Neural cell (in vitro differentiated cells): ENCODE results near the gene GNPTAB. TPM values are rescaled to one million over a fixed set of nuclear protein-coding genes. Genes with fewer than 3 reads are reported as not detected.

Experiments
- H2AFZ ChIP-seq: fragments of 200-600, 300-800 bp; sonication (generic), shearing (Covaris generic); 2 replicates; pipeline ENCODE4 v1.6.0; 2014; ENCODE audit warnings: low read depth, mild to moderate bottlenecking, antibody characterized with exemption, low read length, moderate library complexity
- H3F3A ChIP-seq: fragments of 200-600 bp; shearing (Covaris generic); 2 replicates; pipeline ENCODE4 v1.6.1; 2016; ENCODE audit warnings: mild to moderate bottlenecking, moderate library complexity, mixed read lengths, antibody characterized with exemption, low read length; ENCODE audit not compliant: insufficient read depth, poor library complexity, severe bottlenecking
- H3K27ac ChIP-seq: fragments of 200-600, 300-800 bp; sonication (generic), shearing (Covaris generic); 2 replicates; pipeline ENCODE4 v1.5.1; 2014; ENCODE audit warnings: mild to moderate bottlenecking, low read length, moderate library complexity
- H3K27me3 ChIP-seq: fragments of 300-800, 200-600 bp; sonication (generic), shearing (Covaris generic); 2 replicates; pipeline ENCODE4 v1.6.0; 2014; ENCODE audit warnings: mild to moderate bottlenecking, low read depth, low read length, moderate library complexity; ENCODE audit not compliant: insufficient read depth
- H3K36me3 ChIP-seq: fragments of 300-800, 200-600 bp; sonication (generic), shearing (Covaris generic); 2 replicates; pipeline ENCODE4 v1.5.1; 2014; ENCODE audit warnings: mild to moderate bottlenecking, antibody characterized with exemption, low read length, moderate library complexity; ENCODE audit not compliant: insufficient read depth
- H3K4me2 ChIP-seq: fragments of 300-800, 200-600 bp; sonication (generic), shearing (Covaris generic); 2 replicates; pipeline ENCODE4 v1.6.0; 2014; ENCODE audit warnings: mild to moderate bottlenecking, low read length
- H3K4me3 ChIP-seq: fragments of 300-800, 200-600 bp; sonication (generic), shearing (Covaris generic); 2 replicates; pipeline ENCODE4 v1.5.1; 2014; ENCODE audit warnings: mild to moderate bottlenecking, low read length, moderate library complexity
- H3K79me2 ChIP-seq: fragments of 200-600 bp; shearing (Covaris generic); replicated peaks from 2 replicates; pipeline ENCODE4 v1.6.0; 2014; ENCODE audit warnings: mild to moderate bottlenecking, low read length, moderate library complexity; ENCODE audit not compliant: insufficient read depth
- H3K9ac ChIP-seq: fragments of 300-800, 200-600 bp; sonication (generic), shearing (Covaris generic); 2 replicates; pipeline ENCODE4 v1.6.1; 2016; ENCODE audit warnings: mild to moderate bottlenecking, low read length, mixed read lengths
- H3K9me2 ChIP-seq: fragments of 200-600 bp; shearing (Covaris generic); 2 replicates; pipeline ENCODE4 v1.6.1; 2016; ENCODE audit warnings: mild to moderate bottlenecking, low read length, mixed read lengths; ENCODE audit not compliant: insufficient read depth
- H3K9me3 ChIP-seq: fragments of 200-600, 300-800 bp; sonication (generic), shearing (Covaris generic); 2 replicates; pipeline ENCODE4 v1.6.1; 2016; ENCODE audit warnings: mild to moderate bottlenecking, mixed run types, low read length, moderate library complexity, mixed read lengths
- H4K20me1 ChIP-seq: fragments of 200-600 bp; shearing (Covaris generic); 2 replicates; pipeline ENCODE4 v1.6.1; 2016; ENCODE audit warnings: mild to moderate bottlenecking, mixed run types; ENCODE audit not compliant: insufficient read depth
- CTCF ChIP-seq: fragments of 450-650 bp; IDR thresholded peaks from 2 replicates; pipeline ENCODE4 v1.5.1; 2014; ENCODE audit warnings: antibody characterized with exemption, mild to moderate bottlenecking, moderate library complexity; ENCODE audit not compliant: poor library complexity, severe bottlenecking
- EP300 ChIP-seq: fragments of 450-650 bp; conservative IDR thresholded peaks from 2 replicates; pipeline ENCODE4 v1.6.1; 2014; ENCODE audit warnings: antibody characterized with exemption, mild to moderate bottlenecking, moderate library complexity; ENCODE audit not compliant: poor library complexity, severe bottlenecking
- EZH2 ChIP-seq: fragments of 200-600, 300-800 bp; shearing (Covaris generic), sonication (generic); IDR thresholded peaks from 2 replicates; pipeline ENCODE4 v1.6.1; 2014; ENCODE audit warnings: antibody characterized with exemption, low read length, borderline replicate concordance, mild to moderate bottlenecking; ENCODE audit not compliant: insufficient read depth, poor library complexity, severe bottlenecking
- MXI1 ChIP-seq: fragments of 450-650 bp; conservative IDR thresholded peaks from 2 replicates; pipeline ENCODE4 v1.6.1; 2014; ENCODE audit warnings: antibody characterized with exemption, mild to moderate bottlenecking; ENCODE audit not compliant: poor library complexity, severe bottlenecking
- POLR2AphosphoS5 ChIP-seq: IDR thresholded peaks from 2 replicates; pipeline ENCODE4 v1.6.1; 2012
- RAD21 ChIP-seq: fragments of 450-650 bp; conservative IDR thresholded peaks from 2 replicates; pipeline ENCODE4 v1.6.1; 2014; ENCODE audit warnings: antibody characterized with exemption, mild to moderate bottlenecking, moderate library complexity
- REST ChIP-seq: IDR thresholded peaks from 2 replicates; pipeline ENCODE4 v1.6.1; 2012; ENCODE audit warnings: borderline replicate concordance
- SMC3 ChIP-seq: fragments of 450-650 bp; conservative IDR thresholded peaks from 2 replicates; pipeline ENCODE4 v1.6.1; 2014; ENCODE audit warnings: antibody characterized with exemption, mild to moderate bottlenecking, moderate library complexity; ENCODE audit not compliant: poor library complexity
- TAF1 ChIP-seq: IDR thresholded peaks from 2 replicates; pipeline ENCODE4 v1.6.1; 2012; ENCODE audit warnings: low read depth
- polyA plus RNA-seq: library from polyadenylated mRNA; depleted of rRNA; stranded (reverse); fragments of >200 nt; gene quantifications from 2 replicates; pipeline ENCODE4 v1.2.3, GENCODE V29; 2014

Gene GNPTAB
- polyA plus RNA-seq, 1 donor from 2014 or later, result 80.0 TPM

GRCh38 chr12:101720118-101720517, 110.6 kb downstream of the GNPTAB start:
- no peak overlapping the region for H2AFZ ChIP-seq
- no peak for TF ChIP-seq EZH2
- no peak for TF ChIP-seq TAF1
- no peak for TF ChIP-seq SMC3
- TF ChIP-seq CTCF, result no peak
- TF ChIP-seq MXI1, result no peak
- TF ChIP-seq RAD21, result no peak
- TF ChIP-seq EP300, result no peak
- TF ChIP-seq POLR2AphosphoS5, result no peak
- no peak for TF ChIP-seq REST
- no peaks in the 10 kb centered on the region for H3K79me2 ChIP-seq
- H3K9ac ChIP-seq, result no peak overlapping the region
- H3F3A ChIP-seq, result no peaks in the 10 kb centered on the region
- no peaks in the 10 kb centered on the region for H3K36me3 ChIP-seq
- no peak overlapping the region for H3K4me2 ChIP-seq
- H3K9me3 ChIP-seq, result no peaks in the 10 kb centered on the region
- H3K27ac ChIP-seq, result no peak overlapping the region
- H4K20me1 ChIP-seq, result no peaks in the 10 kb centered on the region
- H3K4me3 ChIP-seq, result no peak overlapping the region
- H3K27me3 ChIP-seq, result no peaks in the 10 kb centered on the region
- no peaks in the 10 kb centered on the region for H3K9me2 ChIP-seq

- H3K36me3 ChIP-seq, result no peaks in the 10 kb centered on the region
- H3K4me3 ChIP-seq, result no peak overlapping the region
- no peak overlapping the region for H3K27ac ChIP-seq
- TF ChIP-seq MXI1 (no peak), EZH2 (no peak), REST (no peak), SMC3 (no peak), EP300 (no peak), RAD21 (no peak), CTCF (no peak), TAF1 (no peak), POLR2AphosphoS5 (no peak)
- H3K9ac ChIP-seq, result no peak overlapping the region
- H2AFZ ChIP-seq, result no peak overlapping the region
- no peaks in the 10 kb centered on the region for H3K9me3 ChIP-seq
- no peak overlapping the region for H3K4me2 ChIP-seq
- H3K9me2 ChIP-seq, result no peaks in the 10 kb centered on the region
- H3F3A ChIP-seq, result no peaks in the 10 kb centered on the region
- no peaks in the 10 kb centered on the region for H3K79me2 ChIP-seq
- no peaks in the 10 kb centered on the region for H4K20me1 ChIP-seq
- no peaks in the 10 kb centered on the region for H3K27me3 ChIP-seq
Measured at GRCh38 chr12:101719566-101719965, 111.2 kb downstream of the GNPTAB start.
